Transverse colon (tissue), 4 donors: ENCODE measurements around the gene RPS6KA2. TPM values are rescaled to one million over a fixed set of nuclear protein-coding genes. Genes with fewer than 3 reads are reported as not detected.

ENCODE experiments used
- DNase-seq: peaks from one replicate; pipeline ENCODE4 v3.0.0-alpha.2; 2019
- H3K27ac ChIP-seq, 4 donors: fragments of 200-600 bp; sonication (generic); 2 replicates each; pipeline ENCODE4 v1.5.1; 2016 to 2018; ENCODE audit warnings: inconsistent platforms in 4 of 4
- H3K27me3 ChIP-seq: fragments of 200-600 bp; sonication (generic); 2 replicates; pipeline ENCODE4 v1.5.1; 2017; ENCODE audit warnings: inconsistent platforms
- H3K36me3 ChIP-seq, 4 donors: fragments of 200-600 bp; sonication (generic); 2 replicates each; pipeline ENCODE4 v1.5.1; 2017 to 2019; ENCODE audit warnings: inconsistent platforms in 4 of 4
- H3K4me1 ChIP-seq, 4 donors: fragments of 200-600 bp; sonication (generic); 2 replicates each; pipeline ENCODE4 v1.5.1; 2017 to 2020; ENCODE audit warnings: inconsistent platforms in 4 of 4
- H3K4me3 ChIP-seq, 4 donors: fragments of 200-600 bp; sonication (generic); 1 replicate in 1 of 4; 2 replicates in 3 of 4; pipeline versions ENCODE4 v1.5.1 to v1.6.1; 2017 to 2019; ENCODE audit warnings: inconsistent platforms in 4 of 4
- H3K9me3 ChIP-seq, 2 donors: fragments of 200-600 bp; sonication (generic); 2 replicates each; pipeline ENCODE4 v1.5.1; 2017 to 2019; ENCODE audit warnings: inconsistent platforms in 2 of 2
- EP300 ChIP-seq: sonication (generic); formaldehyde crosslinking; IDR thresholded peaks from one replicate; pipeline ENCODE4 v1.6.1; 2017; ENCODE audit warnings: antibody characterized with exemption, low read depth
- POLR2A ChIP-seq: fragments of 450-650 bp; IDR thresholded peaks from one replicate; pipeline ENCODE4 v1.6.1; 2016; ENCODE audit warnings: antibody characterized with exemption, mild to moderate bottlenecking, moderate library complexity
- POLR2AphosphoS5 ChIP-seq, 3 donors: sonication (generic); formaldehyde crosslinking; IDR thresholded peaks; one replicate each; pipeline ENCODE4 v1.6.1; 2016; ENCODE audit warnings: antibody characterized with exemption in 3 of 3
- WGBS, 2 donors: methylation state at CpG; one replicate each; pipeline ENCODE4 v1.1.5; 2018; ENCODE audit warnings: low coverage in 1 of 2; 5-methylcytosine and 5-hydroxymethylcytosine counted together
- in situ Hi-C, 4 donors: fragments of 200-750 bp; cut with MboI; loops; one replicate each; pipeline versions ENCODE4 v1.15.0 to v1.15.1; 2017; ENCODE audit warnings: low sequenced_read_pairs in 3 of 4, low pct_ligation_motif_present in 1 of 4, low pct_unique_long_range_greater_than_20kb in 1 of 4
- intact Hi-C: fragments of 100-400 bp; cut with DNase I; formaldehyde crosslinking; loops from one replicate; pipeline ENCODE4 v1.15.1; 2023; ENCODE audit warnings: low total_unique reads
- total RNA-seq, 4 donors: library from RNA; depleted of rRNA; stranded (reverse); fragments of >200 nt; gene quantifications; one replicate each; pipeline ENCODE4 v1.1.0, GENCODE V29; 2016
- TF ChIP-seq, protein P1 (sequence below), 5 experiments: fragments of 200-600 bp in 3 of 5; fragments of 450-650 bp in 2 of 5; sonication (generic) in 3 of 5; IDR thresholded peaks; 1 replicate in 2 of 5; 2 replicates in 3 of 5; pipeline ENCODE4 v1.5.1; 2016 to 2017; ENCODE audit warnings: antibody characterized with exemption in 5 of 5, inconsistent platforms in 3 of 5, mild to moderate bottlenecking in 2 of 5, moderate library complexity in 1 of 5

The RPS6KA2 gene
- total RNA-seq, 4 donors from 2014 or later, result 9.6 to 41.1 (median 15.4) TPM

DNA sequence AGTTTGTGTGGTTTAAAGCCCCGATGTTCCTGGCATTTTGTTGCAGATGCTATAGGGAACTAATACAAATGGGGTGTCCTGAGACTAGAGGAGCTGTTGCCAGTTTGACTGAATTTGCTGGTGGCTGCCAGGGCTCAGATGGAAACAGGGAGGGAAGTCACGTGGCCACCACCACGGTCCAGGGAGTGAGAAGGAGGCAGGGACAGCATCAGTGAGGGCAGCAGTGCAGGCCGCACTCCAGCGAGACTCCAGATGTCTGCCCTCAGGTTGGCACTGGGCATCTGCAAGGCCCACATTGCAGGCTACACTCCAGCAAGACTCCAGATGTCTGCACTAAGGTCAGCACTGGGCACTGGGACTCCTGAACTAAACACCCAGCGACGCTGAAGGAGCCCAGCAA lies 126.8 kb downstream of the RPS6KA2 start:
- Histone ChIP-seq H3K36me3 (no peaks in the 10 kb centered on the region), H3K27ac (no peak overlapping the region), H3K4me3 (no peak overlapping the region), H3K9me3 (no peaks in the 10 kb centered on the region), H3K27me3 (no peaks in the 10 kb centered on the region), H3K4me1 (no peaks in the 10 kb centered on the region)
- intact Hi-C loops, result no loop called here
- 78% methylated on average over 7 of the region's 7 CpGs; no CpG with 5 or more reads in 1 of the 2 donors for WGBS, 2 donors
- in situ Hi-C loops, result no loop called here
- DNase-seq, result no peak
- TF ChIP-seq, protein P1, sequence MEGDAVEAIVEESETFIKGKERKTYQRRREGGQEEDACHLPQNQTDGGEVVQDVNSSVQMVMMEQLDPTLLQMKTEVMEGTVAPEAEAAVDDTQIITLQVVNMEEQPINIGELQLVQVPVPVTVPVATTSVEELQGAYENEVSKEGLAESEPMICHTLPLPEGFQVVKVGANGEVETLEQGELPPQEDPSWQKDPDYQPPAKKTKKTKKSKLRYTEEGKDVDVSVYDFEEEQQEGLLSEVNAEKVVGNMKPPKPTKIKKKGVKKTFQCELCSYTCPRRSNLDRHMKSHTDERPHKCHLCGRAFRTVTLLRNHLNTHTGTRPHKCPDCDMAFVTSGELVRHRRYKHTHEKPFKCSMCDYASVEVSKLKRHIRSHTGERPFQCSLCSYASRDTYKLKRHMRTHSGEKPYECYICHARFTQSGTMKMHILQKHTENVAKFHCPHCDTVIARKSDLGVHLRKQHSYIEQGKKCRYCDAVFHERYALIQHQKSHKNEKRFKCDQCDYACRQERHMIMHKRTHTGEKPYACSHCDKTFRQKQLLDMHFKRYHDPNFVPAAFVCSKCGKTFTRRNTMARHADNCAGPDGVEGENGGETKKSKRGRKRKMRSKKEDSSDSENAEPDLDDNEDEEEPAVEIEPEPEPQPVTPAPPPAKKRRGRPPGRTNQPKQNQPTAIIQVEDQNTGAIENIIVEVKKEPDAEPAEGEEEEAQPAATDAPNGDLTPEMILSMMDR (IDR thresholded peaks at IDR 0.05), result no peak
- TF ChIP-seq POLR2A (no peak), POLR2AphosphoS5 (IDR thresholded peaks at IDR 0.05) (no peak), EP300 (no peak)

DNA sequence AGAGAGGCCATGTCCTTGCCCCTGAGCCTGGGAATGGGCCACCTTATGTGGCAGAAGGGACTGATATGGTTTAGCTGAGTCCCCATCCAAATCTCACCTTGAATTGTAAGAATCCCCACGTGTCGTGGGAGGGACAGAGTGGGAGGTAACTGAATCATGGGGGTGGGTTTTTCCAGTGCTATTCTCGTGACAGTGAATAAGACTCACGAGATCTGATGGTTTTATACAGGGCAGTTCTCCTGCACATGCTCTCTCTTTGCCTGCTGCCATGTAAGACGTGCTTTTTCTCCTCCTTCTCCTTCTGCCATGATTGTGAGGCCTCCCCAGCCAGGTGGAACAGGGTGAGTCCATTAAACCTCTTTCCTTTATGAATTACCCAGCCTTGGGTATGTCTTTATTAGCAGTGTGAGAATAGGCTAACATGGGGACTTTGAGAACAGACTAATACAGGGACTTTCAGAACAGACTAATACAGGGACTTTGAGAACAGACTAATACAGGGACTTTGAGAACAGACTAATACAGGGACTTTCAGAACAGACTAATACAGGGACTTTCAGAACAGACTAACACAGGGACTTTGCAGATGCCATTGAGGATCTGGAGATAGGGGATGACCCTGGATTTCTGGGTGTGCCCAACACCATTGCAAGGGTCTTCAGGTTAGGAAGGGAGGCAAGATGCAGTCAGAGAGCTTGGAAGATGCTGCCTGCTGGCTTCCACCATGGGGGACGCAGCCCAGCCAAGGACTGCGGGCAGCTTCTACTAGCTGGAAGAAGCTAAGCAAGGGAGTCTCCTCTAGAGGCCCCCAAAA lies 127.5 kb downstream of the RPS6KA2 start:
- TF ChIP-seq, protein P1 (IDR thresholded peaks at IDR 0.05), result no peak
- TF ChIP-seq POLR2A, result no peak
- TF ChIP-seq EP300, result no peak
- no peak for TF ChIP-seq POLR2AphosphoS5 (IDR thresholded peaks at IDR 0.05)
- in situ Hi-C loops, result no loop called here
- 87% methylated on average over 7 of the region's 7 CpGs; no CpG with 5 or more reads in 1 of the 2 donors for WGBS, 2 donors

DNA sequence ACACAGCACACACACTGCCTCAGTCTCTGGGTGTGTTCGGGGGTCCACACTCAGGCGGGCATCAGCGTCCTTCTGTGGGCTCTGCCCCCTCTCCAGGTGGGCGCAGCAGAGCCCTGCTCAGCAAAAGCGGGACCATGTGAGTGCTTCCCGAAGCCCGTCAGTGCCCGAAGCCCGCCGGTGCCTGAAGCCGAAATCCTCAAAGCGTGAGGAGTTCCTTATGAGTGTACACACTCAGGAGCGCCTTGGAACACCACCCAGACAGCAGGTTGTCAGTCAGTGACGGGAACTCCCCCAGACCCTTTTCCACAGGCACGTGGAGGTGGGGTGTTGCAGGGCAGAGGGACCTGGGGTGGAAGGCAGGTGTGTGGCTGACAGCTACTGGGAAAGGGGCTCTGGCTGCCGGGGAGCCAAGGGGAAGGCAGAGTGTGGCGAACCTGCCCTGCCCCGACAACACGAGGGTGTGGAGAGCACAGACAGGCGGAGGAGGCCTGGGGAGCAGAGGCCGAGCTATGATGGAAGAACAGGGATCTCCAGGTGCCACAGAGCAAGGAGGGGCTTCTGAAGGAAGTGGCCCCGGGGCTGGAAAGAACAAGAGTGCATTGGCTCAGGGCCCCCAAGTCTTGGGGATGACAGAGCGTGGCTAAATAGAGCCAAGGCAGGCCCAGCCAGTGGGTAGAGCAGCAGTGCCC lies 128.2 kb downstream of the RPS6KA2 start:
- H3K36me3 ChIP-seq, result no peaks in the 10 kb centered on the region
- 93 to 100% methylated on average over 1 to 21 of the region's 23 CpGs for WGBS, 2 donors
- no peak for TF ChIP-seq POLR2A
- TF ChIP-seq, protein P1 (IDR thresholded peaks at IDR 0.05), result no peak
- TF ChIP-seq EP300, result no peak
- no peak for TF ChIP-seq POLR2AphosphoS5 (IDR thresholded peaks at IDR 0.05)
- H3K9me3 ChIP-seq, result no peaks in the 10 kb centered on the region
- no peak overlapping the region for H3K4me3 ChIP-seq
- DNase-seq, result no peak
- H3K4me1 ChIP-seq, result no peaks in the 10 kb centered on the region
- in situ Hi-C loops (no loop called here), intact Hi-C loops (no loop called here)
- no peak overlapping the region for H3K27ac ChIP-seq
- H3K27me3 ChIP-seq, result no peaks in the 10 kb centered on the region

More for the DNA sequence above, 127.5 kb downstream of the RPS6KA2 start:
- intact Hi-C loops, result no loop called here
- Histone ChIP-seq H3K27me3 (no peaks in the 10 kb centered on the region), H3K4me3 (no peak overlapping the region), H3K4me1 (no peaks in the 10 kb centered on the region), H3K9me3 (no peaks in the 10 kb centered on the region), H3K36me3 (no peaks in the 10 kb centered on the region), H3K27ac (no peak overlapping the region)
- no peak for DNase-seq

DNA sequence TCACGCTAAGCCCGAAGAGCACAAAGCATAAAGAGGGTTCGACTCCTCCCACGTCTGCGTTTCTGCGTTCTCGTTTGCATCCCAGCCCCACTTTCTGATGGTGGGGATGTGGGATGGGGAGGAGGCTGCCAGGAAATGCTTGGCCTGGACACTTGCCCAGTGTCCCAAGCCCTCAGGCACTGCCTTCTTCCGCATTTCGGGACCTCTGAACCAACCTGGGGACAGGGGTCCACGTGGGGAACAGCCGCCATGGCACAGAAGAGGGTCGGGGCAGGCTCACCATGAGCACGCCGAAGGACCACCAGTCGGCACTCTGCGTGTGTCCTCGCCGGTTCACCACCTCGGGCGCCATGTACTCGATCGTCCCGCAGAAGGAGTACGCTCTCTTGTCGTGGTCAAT lies 128.8 kb downstream of the RPS6KA2 start:
- no peak for TF ChIP-seq POLR2AphosphoS5 (IDR thresholded peaks at IDR 0.05)
- TF ChIP-seq, protein P1 (IDR thresholded peaks at IDR 0.05), result no peak
- intact Hi-C loops (no loop called here), in situ Hi-C loops (no loop called here)
- WGBS, 2 donors, result 92 to 97% methylated on average over 5 to 25 of the region's 25 CpGs
- H3K27me3 ChIP-seq, result no peaks in the 10 kb centered on the region
- no peak for DNase-seq
- no peaks in the 10 kb centered on the region for H3K36me3 ChIP-seq
- H3K4me1 ChIP-seq, result no peaks in the 10 kb centered on the region
- H3K27ac ChIP-seq, result no peak overlapping the region
- H3K4me3 ChIP-seq, result no peak overlapping the region
- H3K9me3 ChIP-seq, result no peaks in the 10 kb centered on the region
